ENCODE data around the gene ADGRL1.

DNA sequence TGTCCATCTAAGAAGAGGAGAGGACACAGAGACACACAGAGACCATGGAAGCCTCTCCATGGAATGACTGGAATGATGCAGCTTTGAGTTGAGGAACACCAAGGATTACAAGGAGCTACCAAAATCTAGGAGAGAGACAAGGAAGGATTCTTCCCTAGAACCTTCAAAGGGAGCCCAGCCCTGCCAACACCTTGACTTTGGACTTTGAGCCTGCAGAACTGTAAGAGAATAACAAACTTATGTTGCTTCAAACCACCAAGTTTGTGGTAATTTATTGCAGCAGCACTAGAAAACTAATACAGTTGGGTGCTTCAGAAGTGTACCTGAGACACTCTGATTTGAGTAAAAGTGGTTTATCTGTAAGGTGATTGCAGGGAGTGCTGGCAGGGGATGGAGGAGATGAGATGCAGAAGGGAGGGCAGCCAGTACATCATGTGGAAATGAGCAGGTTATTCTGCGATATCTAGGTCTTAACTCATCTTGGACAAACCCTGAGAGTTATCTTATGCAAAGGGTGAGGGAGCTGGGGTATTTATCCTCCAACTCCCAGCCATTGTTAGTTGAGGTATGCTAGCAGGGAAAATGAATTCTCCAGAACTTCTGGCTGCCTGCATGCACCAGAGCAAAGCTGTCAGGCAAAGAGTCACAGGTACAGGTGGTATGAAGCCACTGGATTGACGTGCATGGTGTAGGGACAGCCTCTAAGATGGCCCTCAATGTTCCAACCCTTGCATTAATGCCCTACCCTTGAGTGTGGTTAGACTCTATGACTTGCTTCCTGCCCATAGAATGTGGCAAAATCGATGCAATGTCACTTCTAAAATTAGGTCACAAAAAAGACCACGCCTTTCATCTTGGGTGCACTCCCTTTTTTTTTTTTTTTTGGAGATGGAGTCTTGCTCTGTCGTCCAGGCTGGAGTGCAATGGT is 31.3 kb upstream of the ADGRL1 start:
- no peak for TF ChIP-seq EZH2 (IDR thresholded peaks at IDR 0.05; ENCODE audit: low read length, unreplicated experiment)
- TF ChIP-seq, protein P1, sequence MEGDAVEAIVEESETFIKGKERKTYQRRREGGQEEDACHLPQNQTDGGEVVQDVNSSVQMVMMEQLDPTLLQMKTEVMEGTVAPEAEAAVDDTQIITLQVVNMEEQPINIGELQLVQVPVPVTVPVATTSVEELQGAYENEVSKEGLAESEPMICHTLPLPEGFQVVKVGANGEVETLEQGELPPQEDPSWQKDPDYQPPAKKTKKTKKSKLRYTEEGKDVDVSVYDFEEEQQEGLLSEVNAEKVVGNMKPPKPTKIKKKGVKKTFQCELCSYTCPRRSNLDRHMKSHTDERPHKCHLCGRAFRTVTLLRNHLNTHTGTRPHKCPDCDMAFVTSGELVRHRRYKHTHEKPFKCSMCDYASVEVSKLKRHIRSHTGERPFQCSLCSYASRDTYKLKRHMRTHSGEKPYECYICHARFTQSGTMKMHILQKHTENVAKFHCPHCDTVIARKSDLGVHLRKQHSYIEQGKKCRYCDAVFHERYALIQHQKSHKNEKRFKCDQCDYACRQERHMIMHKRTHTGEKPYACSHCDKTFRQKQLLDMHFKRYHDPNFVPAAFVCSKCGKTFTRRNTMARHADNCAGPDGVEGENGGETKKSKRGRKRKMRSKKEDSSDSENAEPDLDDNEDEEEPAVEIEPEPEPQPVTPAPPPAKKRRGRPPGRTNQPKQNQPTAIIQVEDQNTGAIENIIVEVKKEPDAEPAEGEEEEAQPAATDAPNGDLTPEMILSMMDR (conservative IDR thresholded peaks at IDR 0.05; ENCODE audit: low read depth, low read length): no peak
